Glutamatergic neuron (in vitro differentiated cells): ENCODE results near the gene MSLN. TPM values are rescaled to one million over a fixed set of nuclear protein-coding genes. Genes with fewer than 3 reads are reported as not detected.

Experiments used
- DNase-seq: peaks from one replicate; pipeline ENCODE4 v3.0.0; 2022
- H3K27ac Mint-ChIP-seq: one replicate; pipeline ENCODE4 v1.8.0; 2020; ENCODE audit warnings: mild to moderate bottlenecking, mixed read lengths, inconsistent platforms; ENCODE audit not compliant: unreplicated experiment
- H3K27me3 Mint-ChIP-seq: one replicate; pipeline ENCODE4 v1.8.0; 2020; ENCODE audit warnings: mild to moderate bottlenecking, moderate library complexity, mixed read lengths, inconsistent platforms; ENCODE audit not compliant: unreplicated experiment
- H3K36me3 Mint-ChIP-seq: one replicate; pipeline ENCODE4 v1.8.0; 2020; ENCODE audit warnings: mild to moderate bottlenecking, mixed read lengths, inconsistent platforms; ENCODE audit not compliant: unreplicated experiment
- H3K4me1 Mint-ChIP-seq: one replicate; pipeline ENCODE4 v1.8.0; 2020; ENCODE audit warnings: mild to moderate bottlenecking, low read depth, mixed read lengths, inconsistent platforms; ENCODE audit not compliant: unreplicated experiment
- H3K4me3 Mint-ChIP-seq: one replicate; pipeline ENCODE4 v1.8.0; 2020; ENCODE audit warnings: mild to moderate bottlenecking, mixed read lengths, inconsistent platforms; ENCODE audit not compliant: unreplicated experiment
- H3K9me3 Mint-ChIP-seq: one replicate; pipeline ENCODE4 v1.8.0; 2020; ENCODE audit warnings: mild to moderate bottlenecking, moderate library complexity, mixed read lengths, inconsistent platforms; ENCODE audit not compliant: unreplicated experiment
- CTCF ChIP-seq: fragments of 200-600 bp; sonication (generic); IDR thresholded peaks from one replicate; pipeline ENCODE4 v1.5.0; 2021; ENCODE audit not compliant: partially characterized antibody, unreplicated experiment
- total RNA-seq: library from RNA; stranded (reverse); fragmentation: NEBNext Ultra II Directional; extraction: Animal tissue kit (Norgen Biotek cat#: 25700); gene quantifications from one replicate; pipeline ENCODE4 v1.2.1, GENCODE V29; 2021; ENCODE audit not compliant: unreplicated experiment

The MSLN gene
- total RNA-seq, 1 donor from 2014 or later, result not detected

GRCh38 chr16:769184-769784 lies 8.8 kb downstream of the MSLN start:
- no peak overlapping the region for H3K4me3 Mint-ChIP-seq
- no peak for DNase-seq
- H3K27me3 Mint-ChIP-seq, result peaks cover 6% of the 10 kb centered on the region
- no peaks in the 10 kb centered on the region for H3K4me1 Mint-ChIP-seq
- no peak overlapping the region for H3K27ac Mint-ChIP-seq
- TF ChIP-seq CTCF, result no peak
- peaks cover 2% of the 10 kb centered on the region for H3K9me3 Mint-ChIP-seq
- H3K36me3 Mint-ChIP-seq, result no peaks in the 10 kb centered on the region

GRCh38 chr16:769934-770333 lies 9.4 kb downstream of the MSLN start:
- H3K27ac Mint-ChIP-seq, result no peak overlapping the region

DNA sequence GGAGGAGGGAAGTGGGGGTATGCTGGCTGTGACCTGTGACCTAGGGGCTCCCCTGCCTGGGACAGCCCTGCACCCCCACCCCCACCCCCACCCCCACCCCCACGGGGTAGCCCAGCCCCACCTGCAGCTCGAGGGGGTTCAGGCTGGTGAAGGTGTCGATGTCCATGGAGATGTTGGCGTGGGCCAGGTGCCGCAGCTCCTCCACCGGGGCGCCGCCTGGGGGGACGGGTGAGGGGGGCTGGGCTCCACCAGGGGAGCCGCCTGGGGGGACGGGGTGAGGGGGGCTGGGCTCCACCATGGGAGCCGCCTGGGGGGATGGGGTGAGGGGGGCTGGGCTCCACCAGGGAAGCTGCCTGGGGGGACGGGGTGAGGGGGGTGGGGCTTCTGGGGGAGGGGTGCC lies 9.9 kb downstream of the MSLN start:
- DNase-seq, result no peak
- Mint-ChIP-seq H3K4me3 (no peak overlapping the region), H3K27me3 (peaks cover 6% of the 10 kb centered on the region), H3K27ac (no peak overlapping the region), H3K9me3 (peaks cover 2% of the 10 kb centered on the region), H3K4me1 (no peaks in the 10 kb centered on the region), H3K36me3 (no peaks in the 10 kb centered on the region)
- TF ChIP-seq CTCF, result no peak

More at GRCh38 chr16:769934-770333, 9.4 kb downstream of the MSLN start:
- no peak for TF ChIP-seq CTCF
- Mint-ChIP-seq H3K36me3 (no peaks in the 10 kb centered on the region), H3K4me1 (no peaks in the 10 kb centered on the region), H3K4me3 (no peak overlapping the region), H3K27me3 (peaks cover 6% of the 10 kb centered on the region), H3K9me3 (peaks cover 2% of the 10 kb centered on the region)
- no peak for DNase-seq

DNA sequence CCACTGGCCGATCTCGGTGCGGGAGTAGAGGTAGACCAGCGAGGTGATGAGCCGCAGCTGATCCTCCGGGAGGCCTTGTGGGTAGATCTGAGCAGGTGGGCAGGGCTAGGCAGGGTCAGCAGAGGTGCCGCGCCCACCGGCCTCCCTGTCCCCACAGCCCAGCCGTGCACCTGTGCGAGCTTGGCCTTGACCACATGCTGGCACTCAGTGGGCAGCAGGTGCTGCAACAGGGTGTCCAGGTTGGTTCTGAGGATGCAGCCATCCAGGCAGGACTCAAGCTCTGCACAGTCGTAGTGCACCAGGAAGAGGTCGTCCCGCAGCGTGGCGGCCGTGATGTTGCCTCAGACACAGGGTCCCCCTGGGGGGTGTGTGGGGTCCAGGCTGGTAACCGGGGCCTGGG lies 12.4 kb downstream of the MSLN start:
- H3K27me3 Mint-ChIP-seq, result peaks cover 6% of the 10 kb centered on the region

More for the DNA sequence above, 12.4 kb downstream of the MSLN start:
- no peak overlapping the region for H3K4me3 Mint-ChIP-seq
- no peak for DNase-seq
- peaks cover 2% of the 10 kb centered on the region for H3K9me3 Mint-ChIP-seq
- H3K4me1 Mint-ChIP-seq, result no peaks in the 10 kb centered on the region
- no peak for TF ChIP-seq CTCF
- no peaks in the 10 kb centered on the region for H3K36me3 Mint-ChIP-seq
- no peak overlapping the region for H3K27ac Mint-ChIP-seq
